Germinal center (tissue), 1 donor: ENCODE measurements around the gene TUBGCP2.
A peak's percentile ranks its signal among the peaks of the same experiment; 100 is the strongest.

Experiments used
- DNase-seq: peaks from one replicate; pipeline ENCODE4 v3.0.0; 2012; ENCODE audit warnings: mixed read lengths, low spot score

The TUBGCP2 gene

GRCh38 chr10:133341983-133342382 lies 33.3 kb upstream of the TUBGCP2 start:
- DNase-seq: no peak

DNA sequence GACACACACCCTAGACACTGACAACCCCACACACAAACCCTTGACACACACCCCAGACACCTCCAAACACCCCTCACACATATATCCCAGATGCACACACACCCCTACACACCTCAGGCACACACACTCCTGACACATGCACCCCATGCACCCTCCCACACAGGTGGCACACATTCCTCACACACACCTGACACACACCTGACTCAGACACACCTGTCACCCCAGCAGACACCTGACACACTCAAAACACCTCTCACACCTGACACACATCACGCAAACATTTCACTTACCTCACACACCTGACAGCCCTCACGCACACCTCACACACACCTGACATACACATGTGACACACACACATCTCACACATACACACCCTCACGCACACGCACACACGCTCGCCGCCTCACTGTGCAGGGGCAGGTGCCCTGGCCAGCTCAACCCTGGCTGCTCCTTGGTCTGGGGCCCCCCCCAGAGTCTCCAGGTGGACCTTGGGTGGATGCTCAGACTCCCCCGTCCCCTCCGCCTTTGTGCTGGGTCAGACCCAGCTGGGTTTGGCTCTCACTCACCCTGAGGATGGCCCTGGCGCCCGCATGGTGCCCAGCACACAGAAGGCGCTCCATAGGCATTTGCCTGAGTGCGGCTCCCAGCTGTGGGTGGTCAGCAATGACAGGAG lies 31.2 kb upstream of the TUBGCP2 start:
- no peak for DNase-seq

DNA sequence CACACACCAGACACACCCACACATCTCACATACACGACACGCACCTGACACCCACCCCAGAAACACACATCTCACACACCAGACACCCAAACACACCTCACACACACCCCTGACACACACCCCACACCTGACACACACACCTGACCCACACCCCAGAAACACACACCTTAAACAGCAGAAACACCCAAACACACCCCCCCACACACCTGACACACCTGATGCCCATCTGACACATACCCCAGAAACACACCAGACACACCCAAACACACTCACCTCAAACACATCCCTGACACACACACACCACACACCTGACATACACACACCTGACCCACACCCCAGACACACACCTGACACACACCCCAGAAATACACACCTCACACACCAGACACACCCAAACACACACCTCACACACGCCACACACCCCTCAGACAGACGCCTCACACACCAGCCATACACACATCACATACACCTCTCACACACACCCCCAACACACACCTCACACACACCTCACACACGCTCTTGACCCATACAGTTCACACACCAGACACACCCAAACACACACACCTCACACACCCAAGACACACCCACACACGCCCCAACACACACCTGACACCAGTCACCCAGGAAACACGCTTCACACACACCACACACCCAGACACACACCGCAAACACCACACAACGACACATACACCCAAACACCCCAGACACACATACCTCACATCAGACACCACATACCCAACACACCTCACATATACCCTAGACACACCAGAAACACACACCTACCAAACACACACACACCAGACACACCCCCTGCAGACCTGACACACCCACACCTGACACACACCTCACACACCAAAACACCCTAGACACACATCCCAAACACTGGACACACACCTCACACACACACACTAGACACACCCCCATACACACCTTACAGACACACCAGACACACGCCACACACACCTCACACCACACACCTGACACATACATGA lies 29.7 kb upstream of the TUBGCP2 start:
- DNase-seq: no peak

- no peak for DNase-seq
Observed at GRCh38 chr10:133337370-133337725, 28.7 kb upstream of the TUBGCP2 start.

DNA sequence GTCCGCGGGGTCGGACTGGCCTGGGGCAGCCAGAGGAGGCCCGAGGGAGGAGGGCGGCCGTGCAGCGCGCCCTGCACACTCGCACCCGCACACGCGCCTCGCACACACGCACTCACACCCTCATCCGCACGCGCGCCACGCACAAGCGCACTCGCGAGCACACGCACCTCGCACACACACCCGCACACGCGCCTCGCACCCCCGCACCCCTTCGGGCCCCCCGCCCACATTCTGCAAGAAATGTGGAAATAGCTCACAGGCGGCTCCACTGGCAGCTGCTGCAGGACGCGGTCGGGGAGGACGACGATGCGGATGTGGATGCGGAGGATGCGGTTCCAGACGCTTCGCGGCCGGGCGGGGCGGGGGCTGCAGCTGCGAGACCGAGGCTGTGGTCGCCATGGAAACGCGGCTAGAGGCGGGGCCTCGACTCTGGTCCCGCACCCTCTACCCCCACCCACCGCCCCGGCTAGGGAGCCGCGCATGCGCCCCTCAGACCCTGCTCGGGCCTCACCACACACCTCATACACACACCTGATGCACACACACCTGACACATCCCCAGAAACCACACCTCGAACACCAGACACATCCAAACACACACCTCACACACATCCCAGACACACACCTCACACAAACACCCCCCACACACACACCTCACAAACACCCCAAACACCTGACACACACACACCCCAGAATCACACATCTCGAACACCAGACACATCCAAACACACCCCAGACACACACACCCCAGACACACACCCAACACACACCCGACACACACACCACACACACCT lies 28.1 kb upstream of the TUBGCP2 start, which contains the start of gene CALY:
Gene CALY, minus strand, starts transcription at position 320 of the 793 bp plus-strand sequence. CDS start 7,907 bp downstream, outside the sequence.
- peak; percentile 56 for DNase-seq

DNA sequence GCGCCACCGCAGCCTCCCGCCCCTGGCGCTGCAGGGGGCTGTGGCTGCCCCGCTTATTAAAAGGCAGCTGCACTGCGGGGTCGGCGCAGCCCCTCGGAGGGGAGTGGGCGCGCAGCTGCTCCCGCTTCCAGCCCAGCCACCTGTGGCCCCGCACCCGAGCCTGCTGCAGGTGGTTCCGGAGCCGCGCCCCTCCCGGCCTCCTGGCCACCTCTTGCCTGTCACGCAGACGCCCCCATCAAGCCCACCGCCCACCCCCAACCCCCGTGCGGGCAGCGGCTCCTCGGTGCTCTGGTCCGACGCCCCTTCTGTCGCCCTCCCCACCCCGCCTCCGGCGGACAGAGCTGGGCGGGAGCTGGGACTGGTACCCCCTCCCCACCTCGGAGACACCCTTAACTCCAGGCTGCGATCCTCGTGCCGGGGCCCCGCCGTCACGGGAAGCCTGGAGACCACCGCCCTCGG lies 27.5 kb upstream of the TUBGCP2 start:
- DNase-seq: no peak

- peak; percentile 64 for DNase-seq
Observed at GRCh38 chr10:133335246-133336117, 26.8 kb upstream of the TUBGCP2 start.

DNA sequence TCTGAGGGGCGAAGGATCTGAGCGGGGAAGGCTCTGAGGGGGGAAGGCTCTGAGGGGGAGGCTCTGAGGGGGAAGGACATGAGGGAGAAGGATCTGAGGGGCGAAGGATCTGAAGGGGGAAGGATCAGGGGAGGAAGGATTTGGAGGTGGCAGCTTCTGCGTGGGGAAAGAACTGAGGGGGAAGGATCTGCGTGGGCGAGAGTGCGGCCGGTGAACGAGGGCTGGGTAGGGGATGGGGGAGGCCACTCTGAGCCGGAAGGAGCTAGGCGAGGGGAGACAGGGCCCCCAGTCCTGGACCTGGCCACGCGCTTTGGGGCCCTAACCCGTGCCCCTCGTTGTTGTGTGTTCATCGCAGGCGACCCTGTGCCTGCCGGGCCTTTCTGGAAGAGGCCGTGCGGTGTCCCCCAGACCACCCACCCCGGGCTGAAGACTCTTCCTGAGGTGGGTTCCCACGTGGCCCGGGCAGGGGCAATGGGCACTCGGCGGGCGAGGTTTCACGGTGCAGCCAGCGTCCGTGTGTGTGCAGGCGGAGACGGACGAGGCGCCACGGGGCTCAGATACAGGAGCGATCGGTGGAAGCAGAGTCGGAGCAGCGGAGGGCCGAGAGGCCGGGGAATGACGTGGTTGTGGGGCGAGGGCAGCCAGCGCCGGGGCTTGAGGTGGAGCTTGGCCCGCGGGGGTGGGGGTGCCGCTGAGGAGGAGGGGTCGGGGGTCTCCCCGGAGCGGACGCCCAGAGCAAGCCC lies 26.0 kb upstream of the TUBGCP2 start:
- DNase-seq: no peak

- no peak for DNase-seq
Observed at GRCh38 chr10:133332936-133333699, 24.4 kb upstream of the TUBGCP2 start.

- peak; percentile 86 for DNase-seq
Observed at GRCh38 chr10:133329491-133330202, 21.0 kb upstream of the TUBGCP2 start.

- DNase-seq: no peak
Observed at GRCh38 chr10:133328358-133329343, 20.0 kb upstream of the TUBGCP2 start.

GRCh38 chr10:133327651-133328357 lies 19.1 kb upstream of the TUBGCP2 start:
- no peak for DNase-seq

- no peak for DNase-seq
Observed at GRCh38 chr10:133326745-133327650, 18.3 kb upstream of the TUBGCP2 start.

DNA sequence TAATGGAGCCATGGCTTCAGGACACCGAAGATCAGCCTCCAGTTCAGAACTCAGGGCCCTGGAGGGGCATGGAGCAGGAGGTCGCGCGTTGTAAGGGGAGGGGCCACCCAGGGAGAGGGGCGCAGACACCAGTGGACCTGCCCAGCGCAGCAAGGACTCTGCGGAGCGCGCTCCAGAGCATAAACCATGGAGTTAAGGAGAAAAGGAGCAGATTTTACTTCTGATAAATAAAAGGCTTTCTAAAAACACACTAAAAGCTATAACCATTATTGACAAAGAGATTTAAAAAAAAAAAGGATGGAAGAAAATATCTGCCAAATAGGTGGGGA lies 17.5 kb upstream of the TUBGCP2 start:
- DNase-seq: no peak

GRCh38 chr10:133325440-133326222 lies 17.0 kb upstream of the TUBGCP2 start:
- no peak for DNase-seq
